SK-N-SH treated with all-trans-retinoic acid at 6 μM for 48 hours (cell line): ENCODE data around the gene PSMD12.

Experiments
- CSDC2 ChIP-seq: fragments of 250-450 bp; sonication (Bioruptor Pico); IDR thresholded peaks from 2 replicates; pipeline ENCODE4 v1.5.0; 2020; ENCODE audit warnings: mild to moderate bottlenecking, moderate library complexity
- ESRRG ChIP-seq: fragments of 250-450 bp; sonication (Bioruptor Pico); IDR thresholded peaks from 2 replicates; pipeline ENCODE4 v1.6.1; 2021; ENCODE audit warnings: mild to moderate bottlenecking
- GLIS3 ChIP-seq: fragments of 250-450 bp; sonication (Bioruptor Pico); IDR thresholded peaks from 2 replicates; pipeline ENCODE4 v1.5.0; 2020; ENCODE audit warnings: mild to moderate bottlenecking, moderate library complexity
- ISL1 ChIP-seq: fragments of 250-450 bp; sonication (Bioruptor Pico); IDR thresholded peaks from 2 replicates; pipeline ENCODE4 v2.1.2; 2022; ENCODE audit warnings: mild to moderate bottlenecking, moderate library complexity
- POU6F1 ChIP-seq: fragments of 250-450 bp; sonication (Bioruptor Pico); IDR thresholded peaks from 2 replicates; pipeline ENCODE4 v1.8.0; 2021; ENCODE audit warnings: low read depth, mild to moderate bottlenecking, moderate library complexity, borderline replicate concordance
- PPARA ChIP-seq: fragments of 250-450 bp; sonication (Bioruptor Pico); IDR thresholded peaks from 2 replicates; pipeline ENCODE4 v1.5.0; 2020; ENCODE audit warnings: mild to moderate bottlenecking, borderline replicate concordance
- TCF4 ChIP-seq: fragments of 250-450 bp; sonication (Bioruptor Pico); IDR thresholded peaks from 2 replicates; pipeline ENCODE4 v1.8.0; 2021; ENCODE audit warnings: mild to moderate bottlenecking, moderate library complexity, borderline replicate concordance
- ZNF565 ChIP-seq: fragments of 450-650 bp; formaldehyde crosslinking; conservative IDR thresholded peaks from 2 replicates; pipeline ENCODE4 v1.5.0; 2020; ENCODE audit warnings: low read depth, mild to moderate bottlenecking, moderate library complexity
- ZNF8 ChIP-seq: fragments of 450-650 bp; formaldehyde crosslinking; IDR thresholded peaks from 2 replicates; pipeline ENCODE4 v1.5.0; 2020; ENCODE audit warnings: mild to moderate bottlenecking, moderate library complexity

PSMD12 gene

GRCh38 chr17:67289181-67289876, 77.0 kb downstream of the PSMD12 start (continued):
- TF ChIP-seq ESRRG (CRISPR knock-in tag): no peak
- TF ChIP-seq TCF4 (CRISPR knock-in tag): no peak
- no peak for TF ChIP-seq ZNF565
- TF ChIP-seq CSDC2 (CRISPR knock-in tag): no peak
- no peak for TF ChIP-seq GLIS3
- TF ChIP-seq PPARA (CRISPR knock-in tag): no peak
- no peak for TF ChIP-seq ISL1 (CRISPR knock-in tag)
- TF ChIP-seq POU6F1 (CRISPR knock-in tag): no peak
- no peak for TF ChIP-seq ZNF8
